Progenitor cell of endocrine pancreas (in vitro differentiated cells): ENCODE results near the gene TBC1D2B. TPM values are rescaled to one million over a fixed set of nuclear protein-coding genes. Genes with fewer than 3 reads are reported as not detected.

Experiments
- DNase-seq: peaks from one replicate; pipeline ENCODE4 v3.0.0; 2021; ENCODE audit warnings: low spot score; ENCODE audit not compliant: unreplicated experiment
- H3K27ac Mint-ChIP-seq: 2 replicates; pipeline ENCODE4 v1.8.0; 2021; ENCODE audit warnings: mild to moderate bottlenecking, moderate library complexity, mixed read lengths
- H3K27me3 Mint-ChIP-seq: 2 replicates; pipeline ENCODE4 v1.8.0; 2021; ENCODE audit warnings: mixed read lengths
- H3K36me3 Mint-ChIP-seq: 2 replicates; pipeline ENCODE4 v1.8.0; 2022; ENCODE audit warnings: mixed read lengths; ENCODE audit not compliant: insufficient read depth
- H3K4me1 Mint-ChIP-seq: 2 replicates; pipeline ENCODE4 v1.8.0; 2021; ENCODE audit warnings: low read depth, mixed read lengths
- H3K4me3 Mint-ChIP-seq: 2 replicates; pipeline ENCODE4 v1.8.0; 2021; ENCODE audit warnings: low read depth, mild to moderate bottlenecking, moderate library complexity, mixed read lengths
- H3K9me3 Mint-ChIP-seq: 2 replicates; pipeline ENCODE4 v1.8.0; 2021; ENCODE audit warnings: low read depth, mixed read lengths
- CTCF ChIP-seq: fragments of 200-600 bp; sonication (generic); IDR thresholded peaks from one replicate; pipeline ENCODE4 v1.5.0; 2021; ENCODE audit warnings: antibody characterized with exemption, mild to moderate bottlenecking; ENCODE audit not compliant: unreplicated experiment
- total RNA-seq: library from RNA; stranded (reverse); gene quantifications from 2 replicates; pipeline ENCODE4 v1.2.1, GENCODE V29; 2021

TBC1D2B gene
- total RNA-seq, 1 donor from 2014 or later, result 10.8 TPM

- Mint-ChIP-seq H3K27me3 (peaks cover 8% of the 10 kb centered on the region), H3K9me3 (no peaks in the 10 kb centered on the region), H3K36me3 (no peaks in the 10 kb centered on the region), H3K4me3 (no peak overlapping the region), H3K4me1 (peaks cover 11% of the 10 kb centered on the region), H3K27ac (no peak overlapping the region)
- DNase-seq, result no peak
- TF ChIP-seq CTCF, result no peak
Measured at GRCh38 chr15:78056714-78057269, 20.7 kb downstream of the TBC1D2B start.

GRCh38 chr15:78055919-78056713, 21.4 kb downstream of the TBC1D2B start:
- H3K27ac Mint-ChIP-seq, result no peak overlapping the region
- H3K9me3 Mint-ChIP-seq, result no peaks in the 10 kb centered on the region
- H3K4me1 Mint-ChIP-seq, result peaks cover 10% of the 10 kb centered on the region
- H3K27me3 Mint-ChIP-seq, result peaks cover 7% of the 10 kb centered on the region
- DNase-seq, result no peak
- no peak overlapping the region for H3K4me3 Mint-ChIP-seq
- no peak for TF ChIP-seq CTCF
- H3K36me3 Mint-ChIP-seq, result no peaks in the 10 kb centered on the region

GRCh38 chr15:78054966-78055365, 22.5 kb downstream of the TBC1D2B start:
- Mint-ChIP-seq H3K36me3 (no peaks in the 10 kb centered on the region), H3K4me1 (peaks cover 10% of the 10 kb centered on the region), H3K27ac (no peak overlapping the region), H3K27me3 (peaks cover 7% of the 10 kb centered on the region), H3K4me3 (no peak overlapping the region), H3K9me3 (no peaks in the 10 kb centered on the region)
- DNase-seq, result no peak
- TF ChIP-seq CTCF, result no peak

GRCh38 chr15:78054518-78054917, 23.0 kb downstream of the TBC1D2B start:
- TF ChIP-seq CTCF, result no peak
- Mint-ChIP-seq H3K27ac (no peak overlapping the region), H3K9me3 (no peaks in the 10 kb centered on the region), H3K4me1 (peaks cover 10% of the 10 kb centered on the region), H3K4me3 (no peak overlapping the region), H3K36me3 (no peaks in the 10 kb centered on the region), H3K27me3 (peaks cover 9% of the 10 kb centered on the region)
- no peak for DNase-seq

GRCh38 chr15:78052545-78052944, 25.0 kb downstream of the TBC1D2B start:
- Mint-ChIP-seq H3K4me1 (peaks cover 10% of the 10 kb centered on the region), H3K27ac (no peak overlapping the region), H3K4me3 (no peak overlapping the region), H3K9me3 (no peaks in the 10 kb centered on the region), H3K36me3 (no peaks in the 10 kb centered on the region), H3K27me3 (peaks cover 2% of the 10 kb centered on the region)
- TF ChIP-seq CTCF, result no peak
- DNase-seq, result no peak
